ENCODE results near the gene CACTIN.

DNA sequence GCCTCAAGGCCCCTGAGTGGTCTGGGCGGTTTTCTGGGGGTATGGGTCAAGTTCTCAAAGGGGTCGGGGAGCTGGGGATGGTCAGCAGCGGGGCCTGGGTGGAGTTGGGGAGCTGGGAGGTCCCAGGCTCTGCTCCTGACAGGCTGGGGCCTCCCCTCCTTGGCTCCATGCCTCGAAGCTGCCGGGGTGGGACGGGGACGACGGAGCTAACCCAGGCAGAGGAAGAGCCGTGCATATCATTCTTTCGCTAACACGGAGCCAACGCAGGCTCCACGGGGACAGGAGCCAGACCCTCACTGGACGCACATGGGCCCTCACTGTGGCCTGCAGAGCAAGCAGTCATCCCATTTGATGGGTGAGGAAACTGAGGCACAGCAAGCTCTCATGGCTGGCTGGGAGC, 25.8 kb upstream of the CACTIN start:
- no peak for TF ChIP-seq POLR2A (IDR thresholded peaks at IDR 0.05)
- TF ChIP-seq, protein P1, sequence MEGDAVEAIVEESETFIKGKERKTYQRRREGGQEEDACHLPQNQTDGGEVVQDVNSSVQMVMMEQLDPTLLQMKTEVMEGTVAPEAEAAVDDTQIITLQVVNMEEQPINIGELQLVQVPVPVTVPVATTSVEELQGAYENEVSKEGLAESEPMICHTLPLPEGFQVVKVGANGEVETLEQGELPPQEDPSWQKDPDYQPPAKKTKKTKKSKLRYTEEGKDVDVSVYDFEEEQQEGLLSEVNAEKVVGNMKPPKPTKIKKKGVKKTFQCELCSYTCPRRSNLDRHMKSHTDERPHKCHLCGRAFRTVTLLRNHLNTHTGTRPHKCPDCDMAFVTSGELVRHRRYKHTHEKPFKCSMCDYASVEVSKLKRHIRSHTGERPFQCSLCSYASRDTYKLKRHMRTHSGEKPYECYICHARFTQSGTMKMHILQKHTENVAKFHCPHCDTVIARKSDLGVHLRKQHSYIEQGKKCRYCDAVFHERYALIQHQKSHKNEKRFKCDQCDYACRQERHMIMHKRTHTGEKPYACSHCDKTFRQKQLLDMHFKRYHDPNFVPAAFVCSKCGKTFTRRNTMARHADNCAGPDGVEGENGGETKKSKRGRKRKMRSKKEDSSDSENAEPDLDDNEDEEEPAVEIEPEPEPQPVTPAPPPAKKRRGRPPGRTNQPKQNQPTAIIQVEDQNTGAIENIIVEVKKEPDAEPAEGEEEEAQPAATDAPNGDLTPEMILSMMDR (IDR thresholded peaks at IDR 0.05), result no peak
- no peak for TF ChIP-seq EP300 (IDR thresholded peaks at IDR 0.05)
- TF ChIP-seq POLR2AphosphoS5 (IDR thresholded peaks at IDR 0.05), result no peak

Measured in suprapubic skin (tissue), 4 donors.